ENCODE measurements around the gene MRPS6. TPM values are rescaled to one million over a fixed set of nuclear protein-coding genes. Genes with fewer than 3 reads are reported as not detected.

The MRPS6 gene
- 10 to 100 TPM; 39.3 to 56.7 (median 45.8) TPM for total RNA-seq

- peak within 1 kb of the TSS; percentile 73 for H3K4me3 ChIP-seq
- peak; percentile 87 to 88 for DNase-seq (ENCODE audit: low spot score in 2 of 2)
- no peaks in the 10 kb centered on the region for H3K27me3 ChIP-seq
- H3K27ac ChIP-seq = peak within 1 kb of the TSS; percentile 90
- 0% methylated on average over 8 of the region's 104 CpGs for WGBS
- no peaks in the 10 kb centered on the region for H3K9me3 ChIP-seq
- no peaks in the 10 kb centered on the region for H3K36me3 ChIP-seq
- peaks cover 41% of the 10 kb centered on the region for H3K4me1 ChIP-seq
- TF ChIP-seq POLR2A (IDR thresholded peaks at IDR 0.05) (peak in 1 of 2 donors; percentile 69), POLR2AphosphoS5 (IDR thresholded peaks at IDR 0.05) (peak in 2 of 3 donors; percentile 47 to 89), CTCF (IDR thresholded peaks at IDR 0.05) (no peak)
Measured at GRCh38 chr21:34073032-34073748, at the start of gene MRPS6, which contains the start of gene SLC5A3. Gene MRPS6 (plus strand): TSS chr21:34073578. CDS start chr21:34073701, 123 bp downstream. Gene SLC5A3 (plus strand): TSS chr21:34073578. CDS start chr21:34095199, 21,621 bp downstream.

DNA sequence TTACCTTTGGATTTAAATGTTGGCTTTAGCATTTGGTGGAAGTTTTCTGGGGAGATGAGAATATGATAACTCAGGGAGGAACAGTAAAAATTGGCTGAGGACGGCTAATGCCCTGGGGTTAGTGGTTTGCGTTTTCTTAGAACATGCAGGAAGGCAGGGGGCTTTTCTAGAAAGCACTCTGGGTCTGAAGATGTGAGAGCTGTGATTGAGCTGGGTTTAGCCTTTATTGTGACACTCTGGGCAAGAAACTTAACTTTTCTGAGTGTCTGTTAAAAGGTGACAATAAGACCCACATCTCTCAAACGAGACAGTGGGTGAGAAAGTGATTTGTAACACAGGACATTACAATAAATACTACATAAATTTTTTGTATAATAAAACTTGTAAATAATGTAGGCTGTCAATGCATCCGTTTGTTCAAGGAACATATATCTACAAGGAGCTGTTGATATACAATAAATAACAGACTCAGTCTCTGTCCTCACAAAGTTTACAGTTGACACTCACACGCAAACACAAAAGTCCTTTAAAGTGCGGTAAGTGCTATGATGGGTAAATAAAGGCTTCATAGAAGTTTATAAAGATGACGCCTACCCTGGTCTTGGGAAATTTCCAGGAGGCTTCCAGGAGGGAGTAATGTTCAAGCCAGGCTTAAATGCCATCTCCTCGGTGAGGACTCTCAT, 49.5 kb upstream of the MRPS6 start:
- H3K4me1 ChIP-seq = peaks cover 7% of the 10 kb centered on the region
- no peak overlapping the region for H3K27ac ChIP-seq
- H3K36me3 ChIP-seq = no peaks in the 10 kb centered on the region
- no peaks in the 10 kb centered on the region for H3K9me3 ChIP-seq
- 64% methylated on average over 8 of the region's 8 CpGs for WGBS
- no peak overlapping the region for H3K4me3 ChIP-seq
- TF ChIP-seq POLR2AphosphoS5 (IDR thresholded peaks at IDR 0.05) = no peak
- TF ChIP-seq CTCF (IDR thresholded peaks at IDR 0.05) = no peak
- TF ChIP-seq POLR2A (IDR thresholded peaks at IDR 0.05) = no peak
- no peak for TF ChIP-seq EP300 (IDR thresholded peaks at IDR 0.05)
- no peaks in the 10 kb centered on the region for H3K27me3 ChIP-seq
- DNase-seq (ENCODE audit: low spot score in 2 of 2) = no peak

DNA sequence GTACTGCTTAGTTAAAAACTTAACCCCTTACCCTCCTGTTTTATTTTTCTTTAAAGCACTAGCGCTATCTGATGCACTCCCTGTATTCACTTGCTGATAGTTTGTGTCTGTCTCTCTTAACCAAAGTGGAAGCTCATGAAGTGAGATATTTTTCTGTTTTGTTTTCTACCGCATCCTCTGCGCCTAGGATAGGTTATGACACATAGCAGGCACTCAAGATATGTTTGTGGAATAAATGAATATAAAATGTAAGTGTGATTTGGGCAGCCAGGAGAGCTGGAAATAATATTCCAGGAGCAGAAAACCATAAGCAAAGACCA, 49.0 kb upstream of the MRPS6 start:
- no peaks in the 10 kb centered on the region for H3K27me3 ChIP-seq
- no peak for DNase-seq (ENCODE audit: low spot score in 2 of 2)
- 98% methylated on average over 3 of the region's 3 CpGs for WGBS

DNA sequence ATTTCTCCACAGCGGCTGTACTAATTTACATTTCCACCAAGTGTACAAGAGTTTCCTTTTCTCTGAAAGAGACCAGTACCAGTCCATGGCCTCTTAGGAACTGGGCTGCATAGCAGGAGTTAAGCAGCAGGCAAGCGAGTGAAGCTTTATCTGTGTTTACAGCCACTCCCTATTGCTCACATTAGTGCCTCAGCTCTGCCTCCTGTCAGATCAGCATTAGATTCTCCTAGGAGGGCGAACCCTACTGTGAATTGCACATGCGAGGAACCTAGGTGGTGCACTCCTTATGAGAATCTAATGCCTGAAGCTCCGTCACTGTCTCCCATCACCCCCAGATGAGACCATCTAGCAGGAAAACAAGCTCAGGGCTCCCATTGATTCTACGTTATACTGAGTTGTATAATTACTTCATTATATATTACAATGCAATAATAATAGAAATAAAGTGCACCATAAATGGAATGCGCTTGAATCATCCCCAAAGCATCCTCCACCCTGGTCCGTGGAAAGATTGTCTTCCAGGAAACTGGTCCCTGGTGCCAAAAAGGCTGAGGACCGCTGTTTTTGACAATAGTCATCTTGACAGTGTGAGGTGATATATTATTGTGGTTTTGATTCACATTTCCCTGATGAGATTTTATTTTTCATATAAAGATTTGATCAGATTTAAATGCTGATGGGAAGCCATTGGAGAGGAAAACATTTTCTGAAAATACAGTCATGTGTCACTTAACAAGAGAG, 45.5 kb upstream of the MRPS6 start:
- Histone ChIP-seq H3K27ac (no peak overlapping the region), H3K36me3 (no peaks in the 10 kb centered on the region), H3K9me3 (no peaks in the 10 kb centered on the region), H3K27me3 (no peaks in the 10 kb centered on the region), H3K4me3 (no peak overlapping the region), H3K4me1 (peaks cover 8% of the 10 kb centered on the region)
- TF ChIP-seq CTCF (IDR thresholded peaks at IDR 0.05) (no peak), EP300 (IDR thresholded peaks at IDR 0.05) (no peak), POLR2A (IDR thresholded peaks at IDR 0.05) (no peak), POLR2AphosphoS5 (IDR thresholded peaks at IDR 0.05) (no peak)
- whole genome bisulfite sequencing = 82% methylated on average over 8 of the region's 9 CpGs
- DNase-seq (ENCODE audit: low spot score in 2 of 2) = no peak

More for the DNA sequence above, 49.0 kb upstream of the MRPS6 start:
- Histone ChIP-seq H3K4me3 (no peak overlapping the region), H3K27ac (no peak overlapping the region), H3K4me1 (peaks cover 7% of the 10 kb centered on the region), H3K36me3 (no peaks in the 10 kb centered on the region), H3K9me3 (no peaks in the 10 kb centered on the region)
- TF ChIP-seq CTCF (IDR thresholded peaks at IDR 0.05) = no peak
- TF ChIP-seq POLR2AphosphoS5 (IDR thresholded peaks at IDR 0.05) = no peak
- no peak for TF ChIP-seq POLR2A (IDR thresholded peaks at IDR 0.05)
- TF ChIP-seq EP300 (IDR thresholded peaks at IDR 0.05) = no peak

Data from suprapubic skin (tissue), 4 donors.